ENCODE measurements around the gene XKR8. TPM values are rescaled to one million over a fixed set of nuclear protein-coding genes. Genes with fewer than 3 reads are reported as not detected.
A peak's percentile ranks its signal among the peaks of the same experiment; 100 is the strongest.

XKR8 gene
- total RNA-seq, 2 experiments from 2014 or later, result 3.2 to 4.8 TPM

- no peaks in the 10 kb centered on the region for H3K36me3 Mint-ChIP-seq (ENCODE audit: low read depth)
- CTCF ChIA-PET, result interaction anchor here (1.1 kb wide), 2 partner anchors 10 to 17 kb away, joined by 3 read pairs; no protein-coding TSS in a partner anchor
Observed at GRCh38 chr1:27958513-27958912, 1.3 kb upstream of the XKR8 start.

GRCh38 chr1:27960762-27961645 lies 1.2 kb downstream of the XKR8 start:
- CTCF ChIA-PET, result interaction anchor here (1.1 to 1.5 kb wide), 2 partner anchors 20 to 111 kb away, joined by 3 read pairs; no protein-coding TSS in a partner anchor
- H3K27ac Mint-ChIP-seq, result no peak overlapping the region
- intact Hi-C loops (cut with micrococcal nuclease), result no loop called here
- no peaks in the 10 kb centered on the region for H3K27me3 Mint-ChIP-seq (ENCODE audit: low read depth)
- DNase-seq, result no peak
- peak overlapping the region; percentile 72 for H3K4me3 Mint-ChIP-seq
- no peaks in the 10 kb centered on the region for H3K36me3 Mint-ChIP-seq (ENCODE audit: low read depth)
- peaks cover 21% of the 10 kb centered on the region for H3K4me1 Mint-ChIP-seq (ENCODE audit: low read depth)
- H3K9me3 Mint-ChIP-seq, result no peaks in the 10 kb centered on the region

More at GRCh38 chr1:27958513-27958912, 1.3 kb upstream of the XKR8 start:
- H3K4me3 Mint-ChIP-seq, result peak overlapping the region; percentile 72
- no peaks in the 10 kb centered on the region for H3K9me3 Mint-ChIP-seq
- intact Hi-C loops (cut with micrococcal nuclease), result loop anchor here (5.0 kb wide), 1 partner anchor 96 kb away; no protein-coding TSS in a partner anchor
- DNase-seq, result no peak
- peaks cover 21% of the 10 kb centered on the region for H3K4me1 Mint-ChIP-seq (ENCODE audit: low read depth)
- no peaks in the 10 kb centered on the region for H3K27me3 Mint-ChIP-seq (ENCODE audit: low read depth)
- no peak overlapping the region for H3K27ac Mint-ChIP-seq

GRCh38 chr1:27961646-27962221 lies 2.0 kb downstream of the XKR8 start:
- H3K27me3 Mint-ChIP-seq (ENCODE audit: low read depth), result no peaks in the 10 kb centered on the region
- peak overlapping the region; percentile 34 for H3K4me3 Mint-ChIP-seq
- intact Hi-C loops (cut with micrococcal nuclease), result no loop called here

GRCh38 chr1:27963393-27963792 lies 3.6 kb downstream of the XKR8 start:
- no peak for DNase-seq
- CTCF ChIA-PET, result no interaction called here
- no peaks in the 10 kb centered on the region for H3K9me3 Mint-ChIP-seq
- intact Hi-C loops (cut with micrococcal nuclease), result no loop called here
- H3K27me3 Mint-ChIP-seq (ENCODE audit: low read depth), result no peaks in the 10 kb centered on the region
- H3K27ac Mint-ChIP-seq, result peak overlapping the region; percentile 53
- no peaks in the 10 kb centered on the region for H3K36me3 Mint-ChIP-seq (ENCODE audit: low read depth)
- peaks cover 22% of the 10 kb centered on the region for H3K4me1 Mint-ChIP-seq (ENCODE audit: low read depth)
- H3K4me3 Mint-ChIP-seq, result no peak overlapping the region

More at GRCh38 chr1:27961646-27962221, 2.0 kb downstream of the XKR8 start:
- H3K27ac Mint-ChIP-seq, result no peak overlapping the region
- no peaks in the 10 kb centered on the region for H3K9me3 Mint-ChIP-seq
- H3K36me3 Mint-ChIP-seq (ENCODE audit: low read depth), result no peaks in the 10 kb centered on the region
- CTCF ChIA-PET, result interaction anchor here (1.5 kb wide), 1 partner anchor 21 kb away, joined by 3 read pairs; no protein-coding TSS in a partner anchor
- DNase-seq, result no peak
- H3K4me1 Mint-ChIP-seq (ENCODE audit: low read depth), result peaks cover 21% of the 10 kb centered on the region

GRCh38 chr1:27966402-27967105 lies 6.8 kb downstream of the XKR8 start:
- CTCF ChIA-PET, result interaction anchor here (1.8 kb wide), 1 partner anchor 27 kb away, joined by 5 read pairs; no protein-coding TSS in a partner anchor
- H3K4me1 Mint-ChIP-seq (ENCODE audit: low read depth), result peaks cover 16% of the 10 kb centered on the region
- H3K4me3 Mint-ChIP-seq, result no peak overlapping the region
- H3K27ac Mint-ChIP-seq, result peak overlapping the region; percentile 44
- H3K36me3 Mint-ChIP-seq (ENCODE audit: low read depth), result no peaks in the 10 kb centered on the region
- no peak for DNase-seq
- intact Hi-C loops (cut with micrococcal nuclease), result no loop called here
- H3K9me3 Mint-ChIP-seq, result no peaks in the 10 kb centered on the region
- no peaks in the 10 kb centered on the region for H3K27me3 Mint-ChIP-seq (ENCODE audit: low read depth)

- Mint-ChIP-seq H3K36me3 (ENCODE audit: low read depth) (no peaks in the 10 kb centered on the region), H3K27me3 (ENCODE audit: low read depth) (no peaks in the 10 kb centered on the region), H3K27ac (peak overlapping the region; percentile 44), H3K9me3 (no peaks in the 10 kb centered on the region), H3K4me1 (ENCODE audit: low read depth) (peaks cover 11% of the 10 kb centered on the region), H3K4me3 (no peak overlapping the region)
- DNase-seq, result no peak
- intact Hi-C loops (cut with micrococcal nuclease), result no loop called here
- CTCF ChIA-PET, result interaction anchor here (1.8 kb wide), 1 partner anchor 27 kb away, joined by 5 read pairs; no protein-coding TSS in a partner anchor
Observed at GRCh38 chr1:27967106-27967883, 7.5 kb downstream of the XKR8 start.

GRCh38 chr1:27967884-27968466 lies 8.2 kb downstream of the XKR8 start:
- Mint-ChIP-seq H3K36me3 (ENCODE audit: low read depth) (no peaks in the 10 kb centered on the region), H3K4me1 (ENCODE audit: low read depth) (peaks cover 11% of the 10 kb centered on the region), H3K27me3 (ENCODE audit: low read depth) (no peaks in the 10 kb centered on the region), H3K9me3 (no peaks in the 10 kb centered on the region), H3K27ac (peak overlapping the region; percentile 63), H3K4me3 (no peak overlapping the region)
- CTCF ChIA-PET, result interaction anchor here (0.8 to 1.8 kb wide), 2 partner anchors 10 to 28 kb away, joined by 3 to 5 read pairs; no protein-coding TSS in a partner anchor
- no peak for DNase-seq
- intact Hi-C loops (cut with micrococcal nuclease), result no loop called here

- Mint-ChIP-seq H3K36me3 (ENCODE audit: low read depth) (no peaks in the 10 kb centered on the region), H3K27me3 (ENCODE audit: low read depth) (no peaks in the 10 kb centered on the region), H3K4me1 (ENCODE audit: low read depth) (peaks cover 11% of the 10 kb centered on the region), H3K27ac (peak overlapping the region; percentile 63), H3K4me3 (no peak overlapping the region), H3K9me3 (no peaks in the 10 kb centered on the region)
- DNase-seq, result no peak
- CTCF ChIA-PET, result interaction anchor here (0.8 to 1.8 kb wide), 2 partner anchors 11 to 29 kb away, joined by 3 to 5 read pairs; no protein-coding TSS in a partner anchor
- intact Hi-C loops (cut with micrococcal nuclease), result no loop called here
Observed at GRCh38 chr1:27968692-27969091, 8.9 kb downstream of the XKR8 start.

- no peaks in the 10 kb centered on the region for H3K9me3 Mint-ChIP-seq
- CTCF ChIA-PET, result no interaction called here
- no peaks in the 10 kb centered on the region for H3K36me3 Mint-ChIP-seq (ENCODE audit: low read depth)
- no peaks in the 10 kb centered on the region for H3K27me3 Mint-ChIP-seq (ENCODE audit: low read depth)
- H3K4me1 Mint-ChIP-seq (ENCODE audit: low read depth), result peaks cover 11% of the 10 kb centered on the region
- intact Hi-C loops (cut with micrococcal nuclease), result no loop called here
- H3K4me3 Mint-ChIP-seq, result no peak overlapping the region
- H3K27ac Mint-ChIP-seq, result no peak overlapping the region
- no peak for DNase-seq
Observed at GRCh38 chr1:27970401-27970800, 10.6 kb downstream of the XKR8 start.

- H3K4me3 Mint-ChIP-seq, result no peak overlapping the region
- H3K27ac Mint-ChIP-seq, result no peak overlapping the region
- H3K9me3 Mint-ChIP-seq, result no peaks in the 10 kb centered on the region
- no peaks in the 10 kb centered on the region for H3K36me3 Mint-ChIP-seq (ENCODE audit: low read depth)
- no peak for DNase-seq
- H3K4me1 Mint-ChIP-seq (ENCODE audit: low read depth), result peaks cover 11% of the 10 kb centered on the region
- no peaks in the 10 kb centered on the region for H3K27me3 Mint-ChIP-seq (ENCODE audit: low read depth)
- intact Hi-C loops (cut with micrococcal nuclease), result no loop called here
- CTCF ChIA-PET, result interaction anchor here (0.6 to 1.3 kb wide), 3 partner anchors 9 to 162 kb away, joined by 3 to 7 read pairs (median 5); no protein-coding TSS in a partner anchor
Observed at GRCh38 chr1:27971674-27972073, 11.9 kb downstream of the XKR8 start.

- H3K4me3 Mint-ChIP-seq, result no peak overlapping the region
- intact Hi-C loops (cut with micrococcal nuclease), result no loop called here
- no peaks in the 10 kb centered on the region for H3K27me3 Mint-ChIP-seq (ENCODE audit: low read depth)
- CTCF ChIA-PET, result interaction anchor here (0.6 to 1.3 kb wide), 3 partner anchors 9 to 163 kb away, joined by 3 to 7 read pairs (median 5); no protein-coding TSS in a partner anchor
- no peak for DNase-seq
- H3K36me3 Mint-ChIP-seq (ENCODE audit: low read depth), result no peaks in the 10 kb centered on the region
- no peaks in the 10 kb centered on the region for H3K9me3 Mint-ChIP-seq
- peaks cover 11% of the 10 kb centered on the region for H3K4me1 Mint-ChIP-seq (ENCODE audit: low read depth)
- H3K27ac Mint-ChIP-seq, result no peak overlapping the region
Observed at GRCh38 chr1:27972141-27972540, 12.4 kb downstream of the XKR8 start.
